HepG2 (cell line): ENCODE results near the gene ELOVL7. TPM values are rescaled to one million over a fixed set of nuclear protein-coding genes. Genes with fewer than 3 reads are reported as not detected.

ENCODE experiments used
- ATAC-seq: fragments of 200-7000 bp; cut with Tn5 transposase; 3 replicates; pipeline ENCODE4 v1.9.1; 2020; ENCODE audit warnings: mild to moderate bottlenecking, moderate library complexity
- BruUV-seq: library from RNA; stranded (reverse); fragments of 400-500 nt; replicated peaks from 2 replicates; lab custom pipeline; 2021; lab: Mats Ljungman, UMichigan
- CTCF ChIA-PET: fragments of 300-600 bp; formaldehyde crosslinking; extraction: SDS; loops from one replicate; lab custom pipeline; 2021; ENCODE audit warnings: low total read pairs, inconsistent platforms, low intra/inter-chr PET ratio; lab: Yijun Ruan, JAX
- POLR2A ChIA-PET: fragments of 350-600 bp; sonication (Branson Sonifier 250); formaldehyde crosslinking; loops from one replicate; lab custom pipeline; 2020; ENCODE audit warnings: antibody characterized with exemption, inconsistent platforms; lab: Yijun Ruan, JAX
- DNase-seq: peaks from one replicate; pipeline ENCODE4 v3.0.0-alpha.2; 2015; ENCODE audit warnings: low spot score
- FAIRE-seq: peaks from 3 replicates; lab custom pipeline; 2011; peaks lifted over from hg19 to GRCh38; lab: Jason Lieb, UNC
- H2AFZ ChIP-seq: one replicate; pipeline ENCODE4 v1.6.1; 2011; ENCODE audit warnings: low read length, inconsistent platforms
- H3K27ac ChIP-seq: fragments of 300-600 bp; 3 replicates; pipeline ENCODE4 v1.8.0; 2011; ENCODE audit warnings: mixed run types, mild to moderate bottlenecking, mixed read lengths, low read length, inconsistent platforms; ENCODE audit not compliant: insufficient read depth; ENCODE audit errors: extremely low read length
- H3K27me3 ChIP-seq, 2 experiments: fragments of 200-600 bp in 1 of 2; 2 replicates in 1 of 2; 3 replicates in 1 of 2; pipeline versions ENCODE4 v1.6.0 to v1.8.0; 2011; ENCODE audit warnings: low read length in 2 of 2, mild to moderate bottlenecking in 2 of 2, moderate library complexity in 2 of 2, inconsistent platforms in 1 of 2; ENCODE audit not compliant: insufficient read depth in 2 of 2, control insufficient read depth in 1 of 2
- H3K36me3 ChIP-seq, 2 experiments: fragments of 200-600 bp in 1 of 2; replicated peaks in 1 of 2; 2 replicates in 1 of 2; 3 replicates in 1 of 2; pipeline versions ENCODE4 v1.5.1 to v1.8.0; 2011; ENCODE audit warnings: low read length in 2 of 2, inconsistent platforms in 1 of 2; ENCODE audit not compliant: insufficient read depth in 2 of 2, control insufficient read depth in 1 of 2
- H3K4me1 ChIP-seq: 2 replicates; pipeline ENCODE4 v1.5.1; 2012; ENCODE audit warnings: low read length, inconsistent platforms; ENCODE audit not compliant: insufficient read depth
- H3K4me2 ChIP-seq: 2 replicates; pipeline ENCODE4 v1.6.0; 2011; ENCODE audit warnings: low read depth, low read length, inconsistent platforms
- H3K4me3 ChIP-seq, 3 experiments: fragments of 200-600 bp in 1 of 3; sonication (generic), shearing (Covaris generic) in 1 of 3; replicated peaks in 1 of 3; 2 replicates each; pipeline ENCODE4 v1.5.1; 2011 to 2016; ENCODE audit warnings: low read length in 3 of 3, inconsistent platforms in 2 of 3, low read depth in 2 of 3, mild to moderate bottlenecking in 2 of 3, control low read depth in 1 of 3, mixed read lengths in 1 of 3; ENCODE audit not compliant: insufficient read depth in 1 of 3
- H3K79me2 ChIP-seq: one replicate; pipeline ENCODE4 v1.6.1; 2011; ENCODE audit warnings: low read length, inconsistent platforms; ENCODE audit not compliant: insufficient read depth
- H3K9ac ChIP-seq: 2 replicates; pipeline ENCODE4 v1.6.0; 2011; ENCODE audit warnings: mild to moderate bottlenecking, low read depth, low read length, inconsistent platforms; ENCODE audit not compliant: insufficient read depth
- H3K9me3 ChIP-seq: 2 replicates; pipeline ENCODE4 v1.5.1; 2012; ENCODE audit warnings: mild to moderate bottlenecking, low read length
- H4K20me1 ChIP-seq: 2 replicates; pipeline ENCODE4 v1.6.0; 2011; ENCODE audit warnings: inconsistent platforms, mild to moderate bottlenecking, low read length, moderate library complexity; ENCODE audit not compliant: insufficient read depth
- MED1 ChIP-seq: sonication (generic); formaldehyde crosslinking; IDR thresholded peaks from 2 replicates; pipeline ENCODE4 v1.4.0; 2020; ENCODE audit warnings: missing genetic modification reagents
- TBX3 ChIP-seq: fragments of 450-650 bp; IDR thresholded peaks from 2 replicates; pipeline ENCODE4 v1.6.1; 2017; ENCODE audit warnings: antibody characterized with exemption, mild to moderate bottlenecking, inconsistent platforms, borderline replicate concordance
- YEATS4 ChIP-seq: sonication (generic); formaldehyde crosslinking; IDR thresholded peaks from 2 replicates; pipeline ENCODE4 v1.4.0; 2020; ENCODE audit warnings: missing genetic modification reagents, borderline replicate concordance
- WGBS: methylation state at CpG from one replicate; pipeline ENCODE4 v1.1.6; 2017; ENCODE audit warnings: low lambda C conversion rate; 5-methylcytosine and 5-hydroxymethylcytosine counted together
- in situ Hi-C: cut with HindIII; loops from 2 replicates; pipeline ENCODE4 v1.10.0; 2017; ENCODE audit warnings: low pct_unique_long_range_greater_than_20kb; ENCODE audit not compliant: extremely low pct_ligation_motif_present
- intact Hi-C: fragments of 100-400 bp; cut with micrococcal nuclease; formaldehyde crosslinking; loops from one replicate; pipeline ENCODE4 v1.10.0; 2022; ENCODE audit not compliant: unreplicated experiment
- polyA plus RNA-seq, 8 experiments: library from polyadenylated mRNA; depleted of rRNA in 3 of 8; stranded (reverse) in 7 of 8; unstranded in 1 of 8; fragments of >200 nt; fragmentation: Illumina TruSeq in 4 of 8; extraction: Trizol in 4 of 8; gene quantifications; 2 replicates each; pipeline versions ENCODE4 v1.2.1 to v1.2.3, GENCODE V29; 2011 to 2016; ENCODE audit warnings: low read depth in 4 of 8, missing spikeins in 1 of 8, mixed read lengths in 1 of 8; ENCODE audit not compliant: insufficient read depth in 1 of 8
- total RNA-seq, 5 experiments: library from RNA; depleted of rRNA; stranded (reverse); fragments of >200 nt; fragmentation: Illumina TruSeq; extraction: Trizol; gene quantifications; 2 replicates each; pipeline ENCODE4 v1.2.3, GENCODE V29; 2016; ENCODE audit warnings: low read depth in 1 of 5
- TF ChIP-seq, protein P1 (sequence below): sonication (generic); formaldehyde crosslinking; IDR thresholded peaks from 2 replicates; pipeline ENCODE4 v1.9.0; 2021; ENCODE audit warnings: missing genetic modification reagents, mild to moderate bottlenecking, borderline replicate concordance

ELOVL7 gene
- total and polyA plus RNA-seq, 2 of the 13 experiments (the other 11 are each of a cell fraction or from before 2014, with no cell fraction given), result 4.5 to 7.3 TPM

DNA sequence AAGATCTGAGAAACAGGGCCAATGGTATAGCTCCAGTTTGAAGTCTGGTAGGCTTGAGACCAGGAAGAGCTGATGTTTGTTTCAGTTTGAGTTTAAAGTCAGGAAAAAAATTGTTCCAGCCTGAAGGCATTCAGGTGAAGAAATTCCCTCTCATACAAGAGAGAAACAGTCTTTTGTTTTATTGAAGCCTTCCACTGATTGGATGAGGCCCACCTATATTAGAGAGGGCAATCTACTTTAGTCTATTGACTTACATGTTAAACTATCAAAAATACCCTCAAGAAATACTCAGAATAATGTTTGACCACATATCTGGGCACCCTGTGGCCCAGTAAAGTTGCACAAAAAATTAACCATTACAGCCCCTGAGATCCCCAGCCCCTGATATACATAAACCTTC lies 138.9 kb downstream of the ELOVL7 start (continued):
- TF ChIP-seq YEATS4 (CRISPR knock-in tag), result no peak
- TF ChIP-seq, protein P1, sequence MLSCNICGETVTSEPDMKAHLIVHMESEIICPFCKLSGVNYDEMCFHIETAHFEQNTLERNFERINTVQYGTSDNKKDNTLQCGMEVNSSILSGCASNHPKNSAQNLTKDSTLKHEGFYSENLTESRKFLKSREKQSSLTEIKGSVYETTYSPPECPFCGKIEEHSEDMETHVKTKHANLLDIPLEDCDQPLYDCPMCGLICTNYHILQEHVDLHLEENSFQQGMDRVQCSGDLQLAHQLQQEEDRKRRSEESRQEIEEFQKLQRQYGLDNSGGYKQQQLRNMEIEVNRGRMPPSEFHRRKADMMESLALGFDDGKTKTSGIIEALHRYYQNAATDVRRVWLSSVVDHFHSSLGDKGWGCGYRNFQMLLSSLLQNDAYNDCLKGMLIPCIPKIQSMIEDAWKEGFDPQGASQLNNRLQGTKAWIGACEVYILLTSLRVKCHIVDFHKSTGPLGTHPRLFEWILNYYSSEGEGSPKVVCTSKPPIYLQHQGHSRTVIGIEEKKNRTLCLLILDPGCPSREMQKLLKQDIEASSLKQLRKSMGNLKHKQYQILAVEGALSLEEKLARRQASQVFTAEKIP (CRISPR knock-in tag), result no peak

DNA sequence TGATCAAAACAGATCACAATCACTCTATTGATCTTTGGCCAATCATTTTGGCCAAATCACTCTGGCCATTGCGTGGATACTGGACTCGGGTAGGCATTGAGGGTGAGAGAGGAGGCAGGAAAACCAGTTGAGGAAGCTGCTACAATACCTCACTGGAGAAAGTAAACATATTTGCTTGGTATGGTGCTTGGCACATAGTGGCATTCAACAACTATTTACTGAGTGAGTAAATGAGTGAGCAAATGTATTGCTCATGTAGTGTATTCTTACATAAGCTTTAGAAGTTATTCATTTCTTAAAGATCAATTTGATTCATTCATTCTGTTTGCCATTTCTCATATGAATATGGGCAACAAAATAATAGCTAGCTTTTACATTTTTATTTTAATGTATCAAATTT lies 140.1 kb downstream of the ELOVL7 start:
- in situ Hi-C loops, result no loop called here
- CTCF ChIA-PET, result no interaction called here
- no peaks in the 10 kb centered on the region for H3K9me3 ChIP-seq
- no peaks in the 10 kb centered on the region for H3K36me3 ChIP-seq
- TF ChIP-seq TBX3, result peak; percentile 52; the same call in 1 of the 2 replicates
- TF ChIP-seq MED1 (CRISPR knock-in tag), result no peak
- H3K4me3 ChIP-seq, result no peak overlapping the region
- WGBS, result 37% methylated on average over 2 of the region's 2 CpGs
- ATAC-seq, result no peak
- H3K9ac ChIP-seq, result no peak overlapping the region
- no peak for DNase-seq
- intact Hi-C loops, result loop anchor here (5.0 kb wide), 1 partner anchor 178 kb away; no protein-coding TSS in a partner anchor
- H3K27ac ChIP-seq, result no peak overlapping the region
- no peak for FAIRE-seq
- no peak overlapping the region for H2AFZ ChIP-seq
- H3K4me2 ChIP-seq, result no peak overlapping the region
- H3K27me3 ChIP-seq, result peaks cover 0 to 1% of the 10 kb centered on the region in 2 experiments; a peak in 2 of 5 replicates
- H3K4me1 ChIP-seq, result peaks cover 17% of the 10 kb centered on the region
- H4K20me1 ChIP-seq, result no peaks in the 10 kb centered on the region
- BruUV-seq, result no TSS peak
- POLR2A ChIA-PET, result interaction anchor here (1.0 kb wide), 1 partner anchor 16 kb away, joined by 3 read pairs; no protein-coding TSS in a partner anchor
- H3K79me2 ChIP-seq, result peaks cover 3% of the 10 kb centered on the region

Other genes with a start within 250 kb of the ELOVL7 start
- gene DEPDC1B, start 144.1 kb downstream of the ELOVL7 start, total RNA-seq (2016; rRNA removed; fragmentation: Illumina TruSeq; extraction: Trizol), result 51.3 and 78.3 TPM in 2 replicates
- gene DEPDC1B, start 144.1 kb downstream of the ELOVL7 start, polyA plus RNA-seq (2011; rRNA removed), result 17.4 and 29.5 TPM in 2 replicates
- gene ERCC8, start 100.8 kb upstream of the ELOVL7 start, total RNA-seq (2016; rRNA removed; fragmentation: Illumina TruSeq; extraction: Trizol), result 35.2 and 60.1 TPM in 2 replicates
- gene ERCC8, start 100.8 kb upstream of the ELOVL7 start, polyA plus RNA-seq (2011; rRNA removed), result 18.4 and 24.4 TPM in 2 replicates
- gene NDUFAF2, start 100.9 kb upstream of the ELOVL7 start, total RNA-seq (2016; rRNA removed; fragmentation: Illumina TruSeq; extraction: Trizol), result 78.4 and 111 TPM in 2 replicates
- gene NDUFAF2, start 100.9 kb upstream of the ELOVL7 start, polyA plus RNA-seq (2011; rRNA removed), result 28.5 and 34.0 TPM in 2 replicates